Endometrial microvascular endothelial cells (primary cell): ENCODE results near the gene EMC8. TPM values are rescaled to one million over a fixed set of nuclear protein-coding genes. Genes with fewer than 3 reads are reported as not detected.

Experiments used
- total RNA-seq: library from RNA; depleted of rRNA; stranded (reverse); fragments of >200 nt; gene quantifications from one replicate; pipeline ENCODE4 v1.2.3, GENCODE V29; 2015; ENCODE audit errors: inconsistent ontology term

Gene EMC8
- total RNA-seq, 1 donor from 2014 or later, result 66.3 TPM

Other genes starting within 250 kb of the EMC8 start
- 5.8 TPM for gene GSE1, start 186.2 kb downstream of the EMC8 start, total RNA-seq
- gene GINS2, start 110.6 kb downstream of the EMC8 start, total RNA-seq, result 19.9 TPM
- gene C16orf74, start 48.4 kb downstream of the EMC8 start, total RNA-seq, result 92.9 TPM
- gene COX4I1, start 151 bp upstream of the EMC8 start, total RNA-seq, result 503 TPM
- not detected for gene IRF8, start 99.6 kb upstream of the EMC8 start, total RNA-seq